ENCODE data around the gene HPCAL4. TPM values are rescaled to one million over a fixed set of nuclear protein-coding genes. Genes with fewer than 3 reads are reported as not detected.

HPCAL4 gene
- total and polyA plus RNA-seq, 9 of the 15 experiments (the other 6 are each of a cell fraction or from before 2014, with no cell fraction given): 0.01 to 0.04 (median 0.04) TPM; not detected in 4

- Histone ChIP-seq H3K27me3 (ENCODE audit: control insufficient read depth in 2 of 2, insufficient read depth in 2 of 2, low read length in 2 of 2) (peaks cover 17 to 18% of the 10 kb centered on the region in 2 experiments), H3K4me1 (replicated peaks in 1 of 2; ENCODE audit: control insufficient read depth in 2 of 2, insufficient read depth in 2 of 2, low read length in 2 of 2) (peaks cover 5 to 12% of the 10 kb centered on the region in 2 experiments; a peak in 3 of 5 replicates), H4K20me1 (replicated peaks; ENCODE audit: control insufficient read depth, insufficient read depth, low read length) (no peaks in the 10 kb centered on the region), H3K4me2 (ENCODE audit: insufficient read depth, low read length) (no peak overlapping the region), H3K79me2 (ENCODE audit: control insufficient read depth, insufficient read depth, low read length) (no peaks in the 10 kb centered on the region), H2AFZ (ENCODE audit: low read depth, low read length) (no peak overlapping the region), H3K36me3 (ENCODE audit: control insufficient read depth, insufficient read depth, low read length) (no peaks in the 10 kb centered on the region), H3K4me3 (no peak overlapping the region), H3K9me3 (replicated peaks; ENCODE audit: control insufficient read depth, insufficient read depth, low read depth, low read length) (no peaks in the 10 kb centered on the region), H3K9ac (ENCODE audit: insufficient read depth in 1 of 2, low read depth in 2 of 2, low read length in 2 of 2) (no peak overlapping the region), H3K9me1 (ENCODE audit: control insufficient read depth, insufficient read depth, low read length) (no peaks in the 10 kb centered on the region), H3K27ac (ENCODE audit: extremely low read depth, low read depth, low read length) (no peak overlapping the region)
- peak in 2 of 4 experiments; percentile 44 for DNase-seq (ENCODE audit: extremely low read depth in 1 of 4, low spot score in 3 of 4)
- no TSS peak for BruUV-seq (replicated peaks)
- POLR2A ChIA-PET: interaction anchor here (4.3 kb wide), 1 partner anchor 12 kb away, joined by 25 read pairs; no protein-coding TSS in a partner anchor
- CTCF ChIA-PET (ENCODE audit: low intra/inter-chr PET ratio): no interaction called here
- WGBS (ENCODE audit: insufficient coverage, low coverage, missing lambda C conversion rate): 13% methylated on average over 2 of the region's 3 CpGs
- in situ Hi-C loops (cut with MboI) (no loop called here), intact Hi-C loops (cut with micrococcal nuclease) (no loop called here)
- no peak for ATAC-seq
- no peak for FAIRE-seq
- TF ChIP-seq, protein P1, sequence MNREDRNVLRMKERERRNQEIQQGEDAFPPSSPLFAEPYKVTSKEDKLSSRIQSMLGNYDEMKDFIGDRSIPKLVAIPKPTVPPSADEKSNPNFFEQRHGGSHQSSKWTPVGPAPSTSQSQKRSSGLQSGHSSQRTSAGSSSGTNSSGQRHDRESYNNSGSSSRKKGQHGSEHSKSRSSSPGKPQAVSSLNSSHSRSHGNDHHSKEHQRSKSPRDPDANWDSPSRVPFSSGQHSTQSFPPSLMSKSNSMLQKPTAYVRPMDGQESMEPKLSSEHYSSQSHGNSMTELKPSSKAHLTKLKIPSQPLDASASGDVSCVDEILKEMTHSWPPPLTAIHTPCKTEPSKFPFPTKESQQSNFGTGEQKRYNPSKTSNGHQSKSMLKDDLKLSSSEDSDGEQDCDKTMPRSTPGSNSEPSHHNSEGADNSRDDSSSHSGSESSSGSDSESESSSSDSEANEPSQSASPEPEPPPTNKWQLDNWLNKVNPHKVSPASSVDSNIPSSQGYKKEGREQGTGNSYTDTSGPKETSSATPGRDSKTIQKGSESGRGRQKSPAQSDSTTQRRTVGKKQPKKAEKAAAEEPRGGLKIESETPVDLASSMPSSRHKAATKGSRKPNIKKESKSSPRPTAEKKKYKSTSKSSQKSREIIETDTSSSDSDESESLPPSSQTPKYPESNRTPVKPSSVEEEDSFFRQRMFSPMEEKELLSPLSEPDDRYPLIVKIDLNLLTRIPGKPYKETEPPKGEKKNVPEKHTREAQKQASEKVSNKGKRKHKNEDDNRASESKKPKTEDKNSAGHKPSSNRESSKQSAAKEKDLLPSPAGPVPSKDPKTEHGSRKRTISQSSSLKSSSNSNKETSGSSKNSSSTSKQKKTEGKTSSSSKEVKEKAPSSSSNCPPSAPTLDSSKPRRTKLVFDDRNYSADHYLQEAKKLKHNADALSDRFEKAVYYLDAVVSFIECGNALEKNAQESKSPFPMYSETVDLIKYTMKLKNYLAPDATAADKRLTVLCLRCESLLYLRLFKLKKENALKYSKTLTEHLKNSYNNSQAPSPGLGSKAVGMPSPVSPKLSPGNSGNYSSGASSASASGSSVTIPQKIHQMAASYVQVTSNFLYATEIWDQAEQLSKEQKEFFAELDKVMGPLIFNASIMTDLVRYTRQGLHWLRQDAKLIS (CRISPR knock-in tag; IDR thresholded peaks at IDR 0.05): no peak
- TF ChIP-seq ERF (CRISPR knock-in tag; IDR thresholded peaks at IDR 0.05): no peak
- TF ChIP-seq SREBF1 (IDR thresholded peaks at IDR 0.05; ENCODE audit: borderline replicate concordance, low read depth, low read length): no peak
- no peak for TF ChIP-seq NCOA6 (IDR thresholded peaks at IDR 0.05)
- TF ChIP-seq, protein P2, sequence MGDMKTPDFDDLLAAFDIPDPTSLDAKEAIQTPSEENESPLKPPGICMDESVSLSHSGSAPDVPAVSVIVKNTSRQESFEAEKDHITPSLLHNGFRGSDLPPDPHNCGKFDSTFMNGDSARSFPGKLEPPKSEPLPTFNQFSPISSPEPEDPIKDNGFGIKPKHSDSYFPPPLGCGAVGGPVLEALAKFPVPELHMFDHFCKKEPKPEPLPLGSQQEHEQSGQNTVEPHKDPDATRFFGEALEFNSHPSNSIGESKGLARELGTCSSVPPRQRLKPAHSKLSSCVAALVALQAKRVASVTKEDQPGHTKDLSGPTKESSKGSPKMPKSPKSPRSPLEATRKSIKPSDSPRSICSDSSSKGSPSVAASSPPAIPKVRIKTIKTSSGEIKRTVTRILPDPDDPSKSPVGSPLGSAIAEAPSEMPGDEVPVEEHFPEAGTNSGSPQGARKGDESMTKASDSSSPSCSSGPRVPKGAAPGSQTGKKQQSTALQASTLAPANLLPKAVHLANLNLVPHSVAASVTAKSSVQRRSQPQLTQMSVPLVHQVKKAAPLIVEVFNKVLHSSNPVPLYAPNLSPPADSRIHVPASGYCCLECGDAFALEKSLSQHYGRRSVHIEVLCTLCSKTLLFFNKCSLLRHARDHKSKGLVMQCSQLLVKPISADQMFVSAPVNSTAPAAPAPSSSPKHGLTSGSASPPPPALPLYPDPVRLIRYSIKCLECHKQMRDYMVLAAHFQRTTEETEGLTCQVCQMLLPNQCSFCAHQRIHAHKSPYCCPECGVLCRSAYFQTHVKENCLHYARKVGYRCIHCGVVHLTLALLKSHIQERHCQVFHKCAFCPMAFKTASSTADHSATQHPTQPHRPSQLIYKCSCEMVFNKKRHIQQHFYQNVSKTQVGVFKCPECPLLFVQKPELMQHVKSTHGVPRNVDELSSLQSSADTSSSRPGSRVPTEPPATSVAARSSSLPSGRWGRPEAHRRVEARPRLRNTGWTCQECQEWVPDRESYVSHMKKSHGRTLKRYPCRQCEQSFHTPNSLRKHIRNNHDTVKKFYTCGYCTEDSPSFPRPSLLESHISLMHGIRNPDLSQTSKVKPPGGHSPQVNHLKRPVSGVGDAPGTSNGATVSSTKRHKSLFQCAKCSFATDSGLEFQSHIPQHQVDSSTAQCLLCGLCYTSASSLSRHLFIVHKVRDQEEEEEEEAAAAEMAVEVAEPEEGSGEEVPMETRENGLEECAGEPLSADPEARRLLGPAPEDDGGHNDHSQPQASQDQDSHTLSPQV (IDR thresholded peaks at IDR 0.05): no peak
- no peak for TF ChIP-seq LARP7 (IDR thresholded peaks at IDR 0.05)
- TF ChIP-seq PREB (CRISPR knock-in tag; IDR thresholded peaks at IDR 0.05): no peak
- no peak for TF ChIP-seq HDAC8 (tag; IDR thresholded peaks at IDR 0.05)
- TF ChIP-seq TRIM24 (IDR thresholded peaks at IDR 0.05): no peak
- no peak for TF ChIP-seq CBX8 (IDR thresholded peaks at IDR 0.05; ENCODE audit: borderline replicate concordance, extremely low read depth, low read depth, low read length, poor library complexity, severe bottlenecking)
- no peak for TF ChIP-seq DMBX1 (CRISPR knock-in tag; IDR thresholded peaks at IDR 0.05; ENCODE audit: borderline replicate concordance)
- TF ChIP-seq THRB (CRISPR knock-in tag; conservative IDR thresholded peaks at IDR 0.05): no peak
Measured at GRCh38 chr1:39699419-39699818, 8.2 kb upstream of the HPCAL4 start.
